Islet precursor cell (in vitro differentiated cells): ENCODE data around the gene ALG5.

Experiments used
- DNase-seq: peaks from one replicate; pipeline ENCODE4 v3.0.0-alpha.2; 2018

Gene ALG5

DNA sequence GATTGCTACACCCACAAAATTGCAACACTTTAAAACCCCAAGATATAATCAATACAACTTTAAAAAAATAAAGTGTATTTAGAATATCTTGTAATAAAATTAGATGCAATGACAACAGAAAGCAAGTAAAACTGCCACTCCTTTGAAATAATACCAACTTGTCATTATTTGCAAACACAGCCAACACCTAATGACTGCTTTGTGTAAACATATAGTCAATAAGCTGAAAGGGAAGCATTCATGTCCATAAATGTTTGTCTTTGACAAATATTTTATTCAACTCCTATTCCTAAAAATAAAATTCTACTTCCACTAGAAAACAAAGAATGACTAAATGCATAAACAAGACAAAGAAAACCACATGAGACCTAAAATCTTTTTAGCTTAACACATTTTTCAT lies 85.7 kb downstream of the ALG5 start:
- no peak for DNase-seq

DNA sequence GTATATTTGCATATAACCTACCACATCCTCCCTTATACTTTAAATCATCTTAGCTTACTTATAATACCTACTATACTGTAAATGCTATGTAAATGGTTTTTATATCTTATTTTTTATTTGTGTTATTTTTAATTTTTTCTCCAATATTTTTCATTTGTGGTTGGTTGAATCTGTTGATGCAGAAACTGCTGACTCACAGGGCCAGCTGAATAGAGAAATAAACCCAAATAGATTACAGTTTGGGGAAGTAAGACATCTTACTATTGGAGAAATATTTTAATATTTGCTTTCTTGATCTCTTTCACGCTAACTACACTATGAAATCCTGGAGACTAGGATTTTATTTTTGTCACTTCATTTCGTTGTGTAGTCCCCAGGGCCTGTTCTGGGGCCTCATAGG lies 86.2 kb downstream of the ALG5 start:
- DNase-seq: no peak

DNA sequence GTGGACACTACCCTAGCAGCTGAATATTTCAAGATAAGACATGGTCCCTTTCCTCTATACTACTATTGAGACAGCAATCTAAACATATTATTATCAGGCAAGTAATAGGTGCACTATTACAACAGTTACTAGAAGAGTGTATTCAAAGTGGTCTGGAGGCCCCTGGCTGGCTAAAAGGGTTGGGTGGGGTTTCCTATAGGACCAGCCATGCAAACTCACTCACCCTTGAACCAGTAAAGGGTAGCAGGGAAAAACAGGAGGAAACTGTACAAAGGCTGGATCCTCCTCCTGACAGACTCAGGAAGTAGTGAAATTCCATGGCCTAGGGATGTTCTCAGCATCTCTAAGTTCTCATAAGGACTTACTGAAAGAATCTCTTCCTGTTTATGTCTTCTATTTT lies 86.8 kb downstream of the ALG5 start:
- no peak for DNase-seq

DNA sequence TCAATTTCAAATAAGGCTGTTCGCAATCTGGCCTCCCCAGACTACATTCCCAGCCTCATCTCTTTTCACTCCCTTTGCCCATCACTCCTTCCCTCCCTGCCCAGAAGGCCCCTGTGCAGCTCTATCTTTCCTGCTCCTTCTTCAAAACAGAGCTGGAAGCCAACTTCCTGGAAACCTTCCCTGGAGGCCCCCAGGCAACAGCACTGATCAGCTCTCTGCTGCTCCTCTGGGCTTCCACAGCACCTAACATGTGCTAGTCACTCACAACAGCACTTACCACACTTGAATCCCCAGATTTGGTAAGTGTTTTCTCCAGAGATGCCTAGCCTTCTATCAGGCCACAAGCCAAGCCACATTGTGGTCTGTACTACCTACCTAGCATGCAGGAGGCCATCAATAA lies 88.6 kb downstream of the ALG5 start:
- peak; percentile 76 for DNase-seq

DNA sequence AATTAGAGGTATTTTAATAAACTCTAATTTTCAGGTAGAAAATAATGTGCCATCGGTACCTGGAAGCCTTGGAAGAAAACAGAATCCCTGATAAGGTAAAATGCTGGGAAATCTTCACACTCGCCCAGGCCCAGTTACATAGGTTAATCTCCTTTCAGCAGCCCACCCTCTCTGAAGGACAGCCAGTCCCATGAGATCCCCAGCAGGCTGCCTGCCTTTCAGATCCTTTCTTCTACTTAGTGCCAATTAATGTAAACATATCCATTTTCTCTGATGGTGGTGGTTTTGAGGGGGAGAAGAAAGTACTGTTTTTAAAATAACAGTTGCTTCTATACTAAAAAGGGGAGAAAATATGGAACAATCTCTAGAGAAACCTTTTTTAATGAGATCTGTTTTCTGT lies 91.3 kb downstream of the ALG5 start:
- DNase-seq: no peak

DNA sequence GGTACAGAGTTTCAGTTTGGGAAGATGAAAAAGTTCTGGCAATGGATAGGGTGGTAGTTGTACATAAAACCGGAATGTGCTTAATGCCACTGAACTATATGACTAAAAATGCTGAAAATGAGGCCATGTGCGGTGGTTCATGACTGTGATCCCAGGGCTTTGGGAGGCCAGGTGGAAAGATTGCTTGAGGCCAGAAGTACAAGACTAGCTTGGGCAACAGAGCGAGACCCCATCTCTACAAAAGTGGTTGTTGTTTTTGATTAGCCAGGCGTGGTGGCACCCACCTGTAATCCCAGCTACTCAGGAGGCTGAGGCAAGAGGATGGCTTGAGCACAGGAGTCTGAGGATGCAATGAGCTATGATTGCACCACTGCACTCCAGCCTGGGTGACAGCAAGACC lies 91.9 kb downstream of the ALG5 start:
- no peak for DNase-seq

DNA sequence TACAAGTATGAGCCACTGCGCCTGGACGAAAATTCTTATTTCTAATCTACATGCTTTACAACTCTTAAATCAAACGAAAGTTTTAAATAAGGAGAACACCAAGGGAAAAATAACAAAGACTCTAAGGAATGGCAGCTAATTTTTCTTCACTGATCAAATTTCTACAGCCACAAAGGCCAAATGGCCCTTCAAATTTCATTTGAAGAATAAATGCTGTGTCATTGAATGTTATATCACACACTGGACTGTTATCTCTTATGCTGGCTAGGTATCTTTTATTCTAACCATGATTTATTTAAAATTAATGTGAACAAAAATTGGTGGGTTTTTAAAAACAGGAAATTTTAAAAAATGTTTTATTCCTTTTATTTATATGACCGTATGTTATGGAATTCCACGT lies 93.2 kb downstream of the ALG5 start:
- no peak for DNase-seq

DNA sequence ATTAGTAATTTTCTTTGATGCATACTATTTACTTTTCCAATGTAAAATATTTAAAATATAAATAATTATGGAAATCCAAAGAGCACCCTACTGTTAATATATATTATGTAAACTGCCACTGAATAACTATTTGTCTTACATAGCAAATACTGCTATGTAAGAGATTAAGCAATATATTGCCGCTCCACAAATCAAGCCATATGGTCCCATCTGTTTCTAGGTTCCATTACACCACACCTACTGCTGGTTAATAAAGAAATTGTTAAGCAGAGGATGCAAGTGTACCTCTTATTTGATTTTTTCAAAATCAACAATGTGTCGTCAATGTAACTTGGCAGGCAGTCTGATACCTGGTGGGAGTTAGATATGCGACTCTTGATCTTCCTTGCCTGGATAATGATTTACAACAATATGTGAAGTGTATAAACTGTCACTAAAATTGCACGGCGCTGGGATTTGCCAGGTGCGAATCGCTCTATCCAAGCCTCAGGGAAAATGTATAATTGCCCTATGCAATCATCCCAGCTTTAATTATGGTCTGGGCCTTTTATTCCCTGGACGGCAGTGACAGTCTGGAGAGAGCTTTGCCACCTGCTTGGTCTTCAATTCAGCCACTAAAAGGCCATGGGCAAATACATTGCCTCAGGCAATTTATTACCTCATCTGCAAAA lies 95.1 kb downstream of the ALG5 start:
- DNase-seq: no peak
